Myocyte (in vitro differentiated cells): ENCODE results near the gene GPR63. TPM values are rescaled to one million over a fixed set of nuclear protein-coding genes. Genes with fewer than 3 reads are reported as not detected.

Experiments
- DNase-seq: peaks from one replicate; pipeline ENCODE4 v3.0.0-alpha.2; 2012; ENCODE audit warnings: low read depth
- total RNA-seq: library from RNA; depleted of rRNA; stranded (reverse); fragments of >200 nt; gene quantifications from 2 replicates; pipeline ENCODE4 v1.2.3, GENCODE V29; 2014

Gene GPR63
- total RNA-seq, 1 donor from 2014 or later, result 0.27 TPM

DNA sequence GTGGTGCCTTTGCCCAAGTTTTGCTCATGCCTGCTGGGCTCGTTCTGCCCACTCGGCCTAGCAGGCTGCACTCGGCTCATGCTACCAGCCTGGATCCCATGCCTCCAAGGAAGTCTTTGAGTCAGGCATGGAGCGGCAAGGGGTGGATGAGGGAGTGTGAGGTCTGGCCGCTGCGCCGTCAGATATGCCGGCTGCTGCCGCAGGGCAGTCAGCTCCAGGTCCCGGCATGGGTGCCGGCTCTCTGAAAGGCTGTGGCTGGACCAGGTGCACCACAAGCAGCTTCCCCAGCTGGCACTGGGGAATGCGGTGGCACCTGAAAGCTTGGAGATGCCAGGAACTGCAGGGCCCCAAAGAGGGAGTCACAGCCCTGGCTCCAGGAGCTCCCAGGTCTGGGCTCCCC, 75.5 kb downstream of the GPR63 start:
- no peak for DNase-seq

- DNase-seq, result no peak
Observed at GRCh38 chr6:96760153-96760687, 77.1 kb downstream of the GPR63 start.

DNA sequence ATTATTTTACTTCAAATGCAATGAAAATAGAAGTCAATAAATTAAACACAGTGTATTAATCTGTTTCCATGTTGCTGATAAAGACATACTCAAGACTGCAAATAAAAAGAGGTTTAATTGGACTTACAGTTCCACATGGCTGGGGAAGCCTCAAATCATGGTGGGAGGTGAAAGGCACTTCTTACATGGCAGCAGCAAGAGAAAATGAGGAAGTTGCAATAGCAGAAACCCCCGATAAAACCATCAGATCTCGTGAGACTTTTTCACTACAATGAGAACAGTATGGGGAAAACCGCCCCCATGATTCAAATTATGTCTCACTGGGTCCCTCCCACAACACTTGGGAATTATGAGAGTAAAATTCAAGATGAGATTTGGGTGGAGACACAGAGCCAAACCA, 82.2 kb downstream of the GPR63 start:
- no peak for DNase-seq

- no peak for DNase-seq
Observed at GRCh38 chr6:96749891-96750290, 87.4 kb downstream of the GPR63 start.

Other genes with a start within 250 kb of the GPR63 start
- 29.6 and 41.4 TPM in 2 replicates for gene NDUFAF4, start 60.4 kb upstream of the GPR63 start, total RNA-seq
- gene KLHL32, start 87.3 kb upstream of the GPR63 start, total RNA-seq, result not detected in 2 replicates